Prostate gland (tissue), 2 donors: ENCODE measurements around the gene PDE1C.

ENCODE experiments used
- CTCF ChIP-seq, 4 experiments: fragments of 200-600 bp in 2 of 4; fragments of 450-650 bp in 2 of 4; sonication (generic) in 2 of 4; IDR thresholded peaks; 1 replicate in 3 of 4; 2 replicates in 1 of 4; pipeline ENCODE4 v1.5.1; 2016 to 2019; ENCODE audit warnings: antibody characterized with exemption in 4 of 4, mild to moderate bottlenecking in 2 of 4, moderate library complexity in 2 of 4
- POLR2AphosphoS5 ChIP-seq: sonication (generic); formaldehyde crosslinking; IDR thresholded peaks from one replicate; pipeline ENCODE4 v1.6.1; 2017; ENCODE audit warnings: antibody characterized with exemption

DNA sequence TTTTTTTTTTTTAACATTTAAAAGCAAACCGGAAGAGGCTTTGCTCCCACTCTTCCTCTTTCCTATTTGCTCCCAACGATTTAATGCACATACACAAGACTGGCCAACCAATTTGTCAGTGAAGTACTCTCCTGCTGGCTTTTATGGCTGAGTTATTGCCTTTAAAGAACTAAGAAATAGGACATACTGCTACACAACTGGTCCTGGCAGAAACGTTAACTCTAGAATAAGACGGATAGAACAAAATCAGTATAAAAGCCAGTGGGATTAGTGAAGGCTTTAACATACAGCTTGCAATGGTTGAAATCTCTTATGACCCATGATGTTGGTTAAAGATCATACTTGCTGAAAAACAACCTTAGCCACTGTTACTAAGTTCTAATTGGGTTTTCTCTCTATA lies 47.2 kb downstream of the PDE1C start:
- TF ChIP-seq CTCF (IDR thresholded peaks at IDR 0.05) (no peak), POLR2AphosphoS5 (no peak)
